GM12878 (cell line): ENCODE measurements around the gene CNNM4. TPM values are rescaled to one million over a fixed set of nuclear protein-coding genes. Genes with fewer than 3 reads are reported as not detected.

Source experiments
- BACH1 ChIP-seq: fragments of 450-650 bp; IDR thresholded peaks from 2 replicates; pipeline ENCODE4 v1.6.1; 2017; ENCODE audit warnings: mild to moderate bottlenecking, borderline replicate concordance
- BHLHE40 ChIP-seq, 2 experiments: fragments of 450-650 bp in 1 of 2; IDR thresholded peaks; 2 replicates each; pipeline ENCODE4 v1.6.1; 2011 to 2017; ENCODE audit warnings: low read depth in 2 of 2, borderline replicate concordance in 1 of 2, improper control_type of control experiment in 1 of 2, low read length in 1 of 2, mild to moderate bottlenecking in 1 of 2
- CBFB ChIP-seq: IDR thresholded peaks from 2 replicates; pipeline ENCODE4 v1.6.1; 2016; ENCODE audit warnings: antibody characterized with exemption, low read depth
- CEBPB ChIP-seq, 2 experiments: fragments of 150-350 bp in 1 of 2; IDR thresholded peaks; 2 replicates each; pipeline ENCODE4 v1.6.1; 2012 to 2014; ENCODE audit warnings: low read depth in 2 of 2, low read length in 2 of 2, borderline replicate concordance in 1 of 2, inconsistent platforms in 1 of 2
- DPF2 ChIP-seq: fragments of 450-650 bp; IDR thresholded peaks from 2 replicates; pipeline ENCODE4 v1.6.1; 2017; ENCODE audit warnings: mild to moderate bottlenecking
- EGR1 ChIP-seq, 2 experiments: IDR thresholded peaks; 1 replicate in 1 of 2; 2 replicates in 1 of 2; pipeline ENCODE4 v1.6.1; 2011 to 2012; ENCODE audit warnings: low read depth in 2 of 2, low read length in 2 of 2, borderline replicate concordance in 1 of 2, mild to moderate bottlenecking in 1 of 2, moderate library complexity in 1 of 2
- EZH2 ChIP-seq: IDR thresholded peaks from 2 replicates; pipeline ENCODE4 v1.6.1; 2012; ENCODE audit warnings: low read depth, mild to moderate bottlenecking, control low read depth, inconsistent platforms, low read length, borderline replicate concordance; ENCODE audit not compliant: control insufficient read depth
- FOS ChIP-seq: IDR thresholded peaks from 3 replicates; pipeline ENCODE4 v1.6.1; 2011; ENCODE audit warnings: borderline replicate concordance; ENCODE audit not compliant: insufficient read length; ENCODE audit errors: extremely low read depth
- HCFC1 ChIP-seq: fragments of 150-350 bp; IDR thresholded peaks from 2 replicates; pipeline ENCODE4 v1.6.1; 2014; ENCODE audit warnings: low read length
- HDAC2 ChIP-seq: fragments of 200-600 bp; sonication (generic); IDR thresholded peaks from 2 replicates; pipeline ENCODE4 v1.6.1; 2017
- JUND ChIP-seq: IDR thresholded peaks from 2 replicates; pipeline ENCODE4 v1.6.1; 2012; ENCODE audit warnings: low read depth, mild to moderate bottlenecking, low read length, improper control_type of control experiment, moderate library complexity
- KAT2A ChIP-seq: conservative IDR thresholded peaks from 2 replicates; pipeline ENCODE4 v1.6.1; 2011; ENCODE audit warnings: low read depth, low read length; ENCODE audit not compliant: control insufficient read depth
- MEF2A ChIP-seq: IDR thresholded peaks from 2 replicates; pipeline ENCODE4 v1.6.1; 2011; ENCODE audit warnings: low read depth, mild to moderate bottlenecking, low read length, moderate library complexity; ENCODE audit not compliant: insufficient read depth
- NFIC ChIP-seq: IDR thresholded peaks from 2 replicates; pipeline ENCODE4 v1.6.1; 2012; ENCODE audit warnings: low read depth, mild to moderate bottlenecking, inconsistent platforms, low read length, moderate library complexity
- NFYB ChIP-seq: IDR thresholded peaks from 2 replicates; pipeline ENCODE4 v1.6.1; 2011; ENCODE audit warnings: low read depth, mild to moderate bottlenecking, low read length, improper control_type of control experiment, moderate library complexity; ENCODE audit not compliant: insufficient read depth
- RCOR1 ChIP-seq: conservative IDR thresholded peaks from 2 replicates; pipeline ENCODE4 v1.6.1; 2012; ENCODE audit warnings: low read depth, low read length, improper control_type of control experiment
- RELA ChIP-seq: fragments of 450-650 bp; IDR thresholded peaks from 2 replicates; pipeline ENCODE4 v1.8.0; 2014; ENCODE audit warnings: borderline replicate concordance; ENCODE audit not compliant: partially characterized antibody
- SMARCA5 ChIP-seq: fragments of 450-650 bp; IDR thresholded peaks from 2 replicates; pipeline ENCODE4 v1.6.1; 2017; ENCODE audit warnings: mild to moderate bottlenecking
- STAT3 ChIP-seq: IDR thresholded peaks from 2 replicates; pipeline ENCODE4 v1.6.1; 2011; ENCODE audit warnings: low read depth, low read length, improper control_type of control experiment
- SUZ12 ChIP-seq: fragments of 200-600 bp; sonication (generic); IDR thresholded peaks from one replicate; pipeline ENCODE4 v1.6.1; 2018; ENCODE audit warnings: antibody characterized with exemption, mild to moderate bottlenecking; ENCODE audit not compliant: unreplicated experiment
- TCF12 ChIP-seq: IDR thresholded peaks from 2 replicates; pipeline ENCODE4 v1.6.1; 2011; ENCODE audit warnings: low read depth, mild to moderate bottlenecking, low read length
- ZNF207 ChIP-seq: fragments of 450-650 bp; IDR thresholded peaks from 2 replicates; pipeline ENCODE4 v1.6.1; 2014; ENCODE audit warnings: antibody characterized with exemption, mild to moderate bottlenecking, borderline replicate concordance
- ZNF24 ChIP-seq: fragments of 450-650 bp; IDR thresholded peaks from 2 replicates; pipeline ENCODE4 v1.6.1; 2017; ENCODE audit warnings: antibody characterized with exemption, mild to moderate bottlenecking
- ZNF274 ChIP-seq: IDR thresholded peaks from one replicate; pipeline ENCODE4 v1.8.0; 2011; ENCODE audit not compliant: insufficient read length, insufficient read depth
- polyA plus RNA-seq, 11 experiments: library from polyadenylated mRNA; depleted of rRNA in 4 of 11; unstranded in 6 of 11; stranded (reverse) in 5 of 11; fragments of >200 nt; fragmentation: Nextera tagmentation in 4 of 11; fragmentation: Illumina TruSeq in 1 of 11; extraction: Ambion mirVana in 4 of 11; extraction: Trizol in 1 of 11; gene quantifications; 1 replicate in 1 of 11; 2 replicates in 10 of 11; pipeline versions ENCODE4 v1.2.1 to v1.2.3, GENCODE V29; 2011 to 2016; ENCODE audit warnings: inconsistent platforms in 2 of 11, missing spikeins in 2 of 11, low read depth in 1 of 11
- total RNA-seq, 4 experiments: library from RNA; depleted of rRNA in 3 of 4; stranded (reverse); fragments of >200 nt in 3 of 4; fragmentation: Illumina TruSeq in 1 of 4; extraction: Trizol in 1 of 4; gene quantifications; 2 replicates each; pipeline versions ENCODE4 v1.2.1 to v1.2.3, GENCODE V29; 2013 to 2021
- TF ChIP-seq, protein P1 (sequence below), 3 experiments: IDR thresholded peaks in 2 of 3; conservative IDR thresholded peaks in 1 of 3; 2 replicates each; pipeline ENCODE4 v1.5.1; 2011; ENCODE audit warnings: low read depth in 3 of 3, low read length in 3 of 3, mild to moderate bottlenecking in 3 of 3, control low read depth in 2 of 3, moderate library complexity in 2 of 3, inconsistent platforms in 1 of 3, mixed read lengths in 1 of 3; ENCODE audit not compliant: control insufficient read depth in 2 of 3, insufficient read depth in 1 of 3; ENCODE audit errors: extremely low read depth in 1 of 3
- TF ChIP-seq, protein P2 (sequence below): fragments of 450-650 bp; IDR thresholded peaks from 2 replicates; pipeline ENCODE4 v1.6.1; 2016; ENCODE audit warnings: mild to moderate bottlenecking
- TF ChIP-seq, protein P3 (sequence below): IDR thresholded peaks from 2 replicates; pipeline ENCODE4 v1.6.1; 2011; ENCODE audit warnings: low read depth, low read length, improper control_type of control experiment, borderline replicate concordance

Gene CNNM4
- total and polyA plus RNA-seq, 10 of the 15 experiments (the other 5 are each of a cell fraction or from before 2014, with no cell fraction given), result 2.4 to 13.8 (median 8.1) TPM

DNA sequence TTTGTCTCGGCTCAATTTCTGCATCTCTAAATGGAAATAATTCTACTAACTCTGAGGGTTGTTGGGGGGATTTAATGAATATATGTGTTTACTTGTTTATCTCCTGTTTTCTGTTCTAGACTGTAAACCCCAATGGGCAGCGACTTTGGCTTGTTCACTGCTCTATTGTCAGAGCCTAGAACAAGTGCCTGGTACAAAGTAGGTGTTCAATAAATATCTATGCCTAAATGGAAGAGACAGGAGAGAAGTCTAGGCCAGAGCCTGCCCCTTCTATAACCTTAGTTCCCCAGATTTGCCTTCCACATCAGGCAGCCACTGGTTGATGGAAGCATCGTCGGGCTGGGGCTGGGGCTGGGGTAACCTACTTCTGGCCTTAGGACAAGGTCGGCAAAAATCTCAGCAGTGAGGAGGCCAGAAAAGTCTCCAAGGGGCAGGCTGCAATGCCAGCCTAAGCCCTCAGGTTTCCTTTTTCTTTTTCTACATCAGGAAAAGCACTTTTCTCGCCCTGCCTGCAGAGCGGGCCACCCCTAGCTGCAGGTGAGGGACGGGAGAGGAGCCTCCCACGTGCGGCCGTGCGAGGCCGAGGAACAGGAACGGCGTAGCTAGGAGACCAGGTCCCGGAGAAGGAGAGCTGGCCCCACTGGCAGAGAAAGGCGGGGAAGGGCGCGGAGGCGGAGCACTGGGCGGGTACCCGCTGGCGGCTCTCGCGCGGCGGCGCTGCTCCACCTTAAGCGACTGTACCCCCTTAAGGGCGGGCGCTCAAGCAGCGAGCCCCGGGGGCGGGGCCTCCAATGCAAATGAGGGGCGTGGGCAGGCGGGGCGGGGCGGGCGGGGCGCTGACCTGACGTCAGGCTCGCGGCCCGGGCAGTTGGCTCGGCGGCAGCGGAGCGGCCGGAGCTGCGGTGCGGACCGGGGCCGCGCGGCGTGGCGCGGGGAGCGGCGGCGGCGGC lies at the start of gene CNNM4 (continued):
- TF ChIP-seq, protein P1, sequence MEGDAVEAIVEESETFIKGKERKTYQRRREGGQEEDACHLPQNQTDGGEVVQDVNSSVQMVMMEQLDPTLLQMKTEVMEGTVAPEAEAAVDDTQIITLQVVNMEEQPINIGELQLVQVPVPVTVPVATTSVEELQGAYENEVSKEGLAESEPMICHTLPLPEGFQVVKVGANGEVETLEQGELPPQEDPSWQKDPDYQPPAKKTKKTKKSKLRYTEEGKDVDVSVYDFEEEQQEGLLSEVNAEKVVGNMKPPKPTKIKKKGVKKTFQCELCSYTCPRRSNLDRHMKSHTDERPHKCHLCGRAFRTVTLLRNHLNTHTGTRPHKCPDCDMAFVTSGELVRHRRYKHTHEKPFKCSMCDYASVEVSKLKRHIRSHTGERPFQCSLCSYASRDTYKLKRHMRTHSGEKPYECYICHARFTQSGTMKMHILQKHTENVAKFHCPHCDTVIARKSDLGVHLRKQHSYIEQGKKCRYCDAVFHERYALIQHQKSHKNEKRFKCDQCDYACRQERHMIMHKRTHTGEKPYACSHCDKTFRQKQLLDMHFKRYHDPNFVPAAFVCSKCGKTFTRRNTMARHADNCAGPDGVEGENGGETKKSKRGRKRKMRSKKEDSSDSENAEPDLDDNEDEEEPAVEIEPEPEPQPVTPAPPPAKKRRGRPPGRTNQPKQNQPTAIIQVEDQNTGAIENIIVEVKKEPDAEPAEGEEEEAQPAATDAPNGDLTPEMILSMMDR (IDR thresholded peaks at IDR 0.05 in 2 of 3, conservative IDR thresholded peaks at IDR 0.05 in 1 of 3; ENCODE audit: control insufficient read depth in 2 of 3, extremely low read depth in 1 of 3, insufficient read depth in 1 of 3, low read depth in 3 of 3, low read length in 3 of 3), result peak in 1 of 3 experiments; percentile 45; a peak in 2 of 6 replicates
- no peak for TF ChIP-seq JUND
- no peak for TF ChIP-seq KAT2A
- no peak for TF ChIP-seq EZH2
- TF ChIP-seq, protein P2, sequence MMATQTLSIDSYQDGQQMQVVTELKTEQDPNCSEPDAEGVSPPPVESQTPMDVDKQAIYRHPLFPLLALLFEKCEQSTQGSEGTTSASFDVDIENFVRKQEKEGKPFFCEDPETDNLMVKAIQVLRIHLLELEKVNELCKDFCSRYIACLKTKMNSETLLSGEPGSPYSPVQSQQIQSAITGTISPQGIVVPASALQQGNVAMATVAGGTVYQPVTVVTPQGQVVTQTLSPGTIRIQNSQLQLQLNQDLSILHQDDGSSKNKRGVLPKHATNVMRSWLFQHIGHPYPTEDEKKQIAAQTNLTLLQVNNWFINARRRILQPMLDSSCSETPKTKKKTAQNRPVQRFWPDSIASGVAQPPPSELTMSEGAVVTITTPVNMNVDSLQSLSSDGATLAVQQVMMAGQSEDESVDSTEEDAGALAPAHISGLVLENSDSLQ, result 0 out of 2 replicates have a peak, but pooled peaks have one; percentile 5
- TF ChIP-seq HCFC1, result no peak
- no peak for TF ChIP-seq SUZ12
- TF ChIP-seq MEF2A, result no peak
- TF ChIP-seq BACH1, result no peak
- TF ChIP-seq DPF2, result no peak
- TF ChIP-seq HDAC2, result no peak
- no peak for TF ChIP-seq CBFB
- no peak for TF ChIP-seq FOS
- TF ChIP-seq ZNF207, result no peak
- TF ChIP-seq SMARCA5, result 0 out of 2 replicates have a peak, but pooled peaks have one; percentile 23
- no peak for TF ChIP-seq CEBPB (IDR thresholded peaks at IDR 0.05; ENCODE audit: borderline replicate concordance in 1 of 2, low read depth in 2 of 2, low read length in 2 of 2)
- peak in 1 of 2 experiments; percentile 45; a peak in 1 of 3 replicates for TF ChIP-seq EGR1 (IDR thresholded peaks at IDR 0.05; ENCODE audit: borderline replicate concordance in 1 of 2, low read depth in 2 of 2, low read length in 2 of 2)
- TF ChIP-seq NFYB, result no peak
- no peak for TF ChIP-seq ZNF274
- TF ChIP-seq TCF12, result no peak
- no peak for TF ChIP-seq RELA
- no peak for TF ChIP-seq ZNF24
- TF ChIP-seq, protein P3, sequence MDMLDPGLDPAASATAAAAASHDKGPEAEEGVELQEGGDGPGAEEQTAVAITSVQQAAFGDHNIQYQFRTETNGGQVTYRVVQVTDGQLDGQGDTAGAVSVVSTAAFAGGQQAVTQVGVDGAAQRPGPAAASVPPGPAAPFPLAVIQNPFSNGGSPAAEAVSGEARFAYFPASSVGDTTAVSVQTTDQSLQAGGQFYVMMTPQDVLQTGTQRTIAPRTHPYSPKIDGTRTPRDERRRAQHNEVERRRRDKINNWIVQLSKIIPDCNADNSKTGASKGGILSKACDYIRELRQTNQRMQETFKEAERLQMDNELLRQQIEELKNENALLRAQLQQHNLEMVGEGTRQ, result no peak
- no peak; a peak in 2 of 4 replicates for TF ChIP-seq BHLHE40 (IDR thresholded peaks at IDR 0.05; ENCODE audit: borderline replicate concordance in 1 of 2, low read depth in 2 of 2, low read length in 1 of 2)
- no peak for TF ChIP-seq NFIC
- TF ChIP-seq RCOR1, result no peak
- TF ChIP-seq STAT3, result no peak
